ENCODE results near the gene CACNA1F. TPM values are rescaled to one million over a fixed set of nuclear protein-coding genes. Genes with fewer than 3 reads are reported as not detected.

CACNA1F gene
- total and polyA plus RNA-seq, 9 of the 15 experiments (the other 6 are each of a cell fraction or from before 2014, with no cell fraction given): under 0.01 to 0.41 (median 0.03) TPM; not detected in 3

DNA sequence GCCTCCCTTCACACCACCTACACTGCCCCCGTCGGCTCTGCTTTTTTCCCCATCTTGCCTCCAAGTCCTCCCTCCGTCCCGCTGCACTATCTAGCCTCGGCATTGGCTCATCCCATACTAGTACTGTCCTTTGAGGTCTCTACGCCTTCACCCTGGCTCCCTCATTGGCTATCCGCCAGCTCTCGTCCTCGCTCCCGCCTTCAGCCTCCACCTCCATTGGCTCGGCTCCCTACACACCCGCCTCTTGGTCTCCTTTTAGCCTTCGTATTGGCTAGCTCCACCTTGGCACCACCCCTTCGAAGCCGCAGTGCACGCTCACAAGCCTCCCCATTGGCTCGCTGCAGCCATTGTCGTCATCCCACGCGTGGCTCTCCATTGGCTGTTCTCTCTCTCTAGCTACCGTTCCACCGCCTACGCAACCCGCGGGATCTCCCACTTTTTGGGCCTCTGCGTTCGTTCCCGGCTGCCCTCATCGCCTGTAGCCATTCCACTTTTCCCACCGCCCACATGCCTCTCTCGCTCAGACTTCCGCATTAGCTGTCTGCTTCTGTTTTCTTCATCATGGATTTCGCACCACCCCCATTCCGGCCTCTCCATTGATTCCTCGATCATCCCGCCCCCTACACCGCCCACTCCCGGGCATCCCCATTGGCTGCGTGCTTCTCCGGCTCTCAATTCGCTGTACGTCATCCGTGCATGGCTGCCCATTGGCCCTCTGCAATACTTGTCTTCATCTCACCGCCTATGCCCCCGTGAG is 36.0 kb upstream of the CACNA1F start (continued):
- TF ChIP-seq, protein P1, sequence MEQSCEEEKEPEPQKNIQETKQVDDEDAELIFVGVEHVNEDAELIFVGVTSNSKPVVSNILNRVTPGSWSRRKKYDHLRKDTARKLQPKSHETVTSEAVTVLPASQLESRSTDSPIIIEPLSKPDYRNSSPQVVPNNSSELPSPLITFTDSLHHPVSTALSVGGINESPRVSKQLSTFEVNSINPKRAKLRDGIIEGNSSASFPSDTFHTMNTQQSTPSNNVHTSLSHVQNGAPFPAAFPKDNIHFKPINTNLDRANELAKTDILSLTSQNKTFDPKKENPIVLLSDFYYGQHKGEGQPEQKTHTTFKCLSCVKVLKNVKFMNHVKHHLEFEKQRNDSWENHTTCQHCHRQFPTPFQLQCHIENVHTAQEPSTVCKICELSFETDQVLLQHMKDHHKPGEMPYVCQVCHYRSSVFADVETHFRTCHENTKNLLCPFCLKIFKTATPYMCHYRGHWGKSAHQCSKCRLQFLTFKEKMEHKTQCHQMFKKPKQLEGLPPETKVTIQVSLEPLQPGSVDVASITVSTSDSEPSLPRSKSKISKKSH (CRISPR knock-in tag; IDR thresholded peaks at IDR 0.05): no peak
- TF ChIP-seq SMAD3 (CRISPR knock-in tag; conservative IDR thresholded peaks at IDR 0.05) (no peak), ZNF644 (tag; IDR thresholded peaks at IDR 0.05; ENCODE audit: low read depth) (no peak), ZNF707 (CRISPR knock-in tag; conservative IDR thresholded peaks at IDR 0.05) (no peak), LEF1 (IDR thresholded peaks at IDR 0.05) (no peak), ZNF311 (CRISPR knock-in tag; IDR thresholded peaks at IDR 0.05) (no peak), HNRNPLL (IDR thresholded peaks at IDR 0.05; ENCODE audit: low read depth, low read length, poor library complexity, severe bottlenecking) (peak; percentile 55), SP1 (CRISPR knock-in tag; IDR thresholded peaks at IDR 0.05) (peak; percentile 90), ZNF24 (IDR thresholded peaks at IDR 0.05) (no peak), KDM1A (IDR thresholded peaks at IDR 0.05) (no peak), XRCC5 (IDR thresholded peaks at IDR 0.05; ENCODE audit: low read depth, low read length) (no peak), POU5F1 (IDR thresholded peaks at IDR 0.05; ENCODE audit: borderline replicate concordance, low read depth, low read length, partially characterized antibody) (no peak)
- TF ChIP-seq, protein P2, sequence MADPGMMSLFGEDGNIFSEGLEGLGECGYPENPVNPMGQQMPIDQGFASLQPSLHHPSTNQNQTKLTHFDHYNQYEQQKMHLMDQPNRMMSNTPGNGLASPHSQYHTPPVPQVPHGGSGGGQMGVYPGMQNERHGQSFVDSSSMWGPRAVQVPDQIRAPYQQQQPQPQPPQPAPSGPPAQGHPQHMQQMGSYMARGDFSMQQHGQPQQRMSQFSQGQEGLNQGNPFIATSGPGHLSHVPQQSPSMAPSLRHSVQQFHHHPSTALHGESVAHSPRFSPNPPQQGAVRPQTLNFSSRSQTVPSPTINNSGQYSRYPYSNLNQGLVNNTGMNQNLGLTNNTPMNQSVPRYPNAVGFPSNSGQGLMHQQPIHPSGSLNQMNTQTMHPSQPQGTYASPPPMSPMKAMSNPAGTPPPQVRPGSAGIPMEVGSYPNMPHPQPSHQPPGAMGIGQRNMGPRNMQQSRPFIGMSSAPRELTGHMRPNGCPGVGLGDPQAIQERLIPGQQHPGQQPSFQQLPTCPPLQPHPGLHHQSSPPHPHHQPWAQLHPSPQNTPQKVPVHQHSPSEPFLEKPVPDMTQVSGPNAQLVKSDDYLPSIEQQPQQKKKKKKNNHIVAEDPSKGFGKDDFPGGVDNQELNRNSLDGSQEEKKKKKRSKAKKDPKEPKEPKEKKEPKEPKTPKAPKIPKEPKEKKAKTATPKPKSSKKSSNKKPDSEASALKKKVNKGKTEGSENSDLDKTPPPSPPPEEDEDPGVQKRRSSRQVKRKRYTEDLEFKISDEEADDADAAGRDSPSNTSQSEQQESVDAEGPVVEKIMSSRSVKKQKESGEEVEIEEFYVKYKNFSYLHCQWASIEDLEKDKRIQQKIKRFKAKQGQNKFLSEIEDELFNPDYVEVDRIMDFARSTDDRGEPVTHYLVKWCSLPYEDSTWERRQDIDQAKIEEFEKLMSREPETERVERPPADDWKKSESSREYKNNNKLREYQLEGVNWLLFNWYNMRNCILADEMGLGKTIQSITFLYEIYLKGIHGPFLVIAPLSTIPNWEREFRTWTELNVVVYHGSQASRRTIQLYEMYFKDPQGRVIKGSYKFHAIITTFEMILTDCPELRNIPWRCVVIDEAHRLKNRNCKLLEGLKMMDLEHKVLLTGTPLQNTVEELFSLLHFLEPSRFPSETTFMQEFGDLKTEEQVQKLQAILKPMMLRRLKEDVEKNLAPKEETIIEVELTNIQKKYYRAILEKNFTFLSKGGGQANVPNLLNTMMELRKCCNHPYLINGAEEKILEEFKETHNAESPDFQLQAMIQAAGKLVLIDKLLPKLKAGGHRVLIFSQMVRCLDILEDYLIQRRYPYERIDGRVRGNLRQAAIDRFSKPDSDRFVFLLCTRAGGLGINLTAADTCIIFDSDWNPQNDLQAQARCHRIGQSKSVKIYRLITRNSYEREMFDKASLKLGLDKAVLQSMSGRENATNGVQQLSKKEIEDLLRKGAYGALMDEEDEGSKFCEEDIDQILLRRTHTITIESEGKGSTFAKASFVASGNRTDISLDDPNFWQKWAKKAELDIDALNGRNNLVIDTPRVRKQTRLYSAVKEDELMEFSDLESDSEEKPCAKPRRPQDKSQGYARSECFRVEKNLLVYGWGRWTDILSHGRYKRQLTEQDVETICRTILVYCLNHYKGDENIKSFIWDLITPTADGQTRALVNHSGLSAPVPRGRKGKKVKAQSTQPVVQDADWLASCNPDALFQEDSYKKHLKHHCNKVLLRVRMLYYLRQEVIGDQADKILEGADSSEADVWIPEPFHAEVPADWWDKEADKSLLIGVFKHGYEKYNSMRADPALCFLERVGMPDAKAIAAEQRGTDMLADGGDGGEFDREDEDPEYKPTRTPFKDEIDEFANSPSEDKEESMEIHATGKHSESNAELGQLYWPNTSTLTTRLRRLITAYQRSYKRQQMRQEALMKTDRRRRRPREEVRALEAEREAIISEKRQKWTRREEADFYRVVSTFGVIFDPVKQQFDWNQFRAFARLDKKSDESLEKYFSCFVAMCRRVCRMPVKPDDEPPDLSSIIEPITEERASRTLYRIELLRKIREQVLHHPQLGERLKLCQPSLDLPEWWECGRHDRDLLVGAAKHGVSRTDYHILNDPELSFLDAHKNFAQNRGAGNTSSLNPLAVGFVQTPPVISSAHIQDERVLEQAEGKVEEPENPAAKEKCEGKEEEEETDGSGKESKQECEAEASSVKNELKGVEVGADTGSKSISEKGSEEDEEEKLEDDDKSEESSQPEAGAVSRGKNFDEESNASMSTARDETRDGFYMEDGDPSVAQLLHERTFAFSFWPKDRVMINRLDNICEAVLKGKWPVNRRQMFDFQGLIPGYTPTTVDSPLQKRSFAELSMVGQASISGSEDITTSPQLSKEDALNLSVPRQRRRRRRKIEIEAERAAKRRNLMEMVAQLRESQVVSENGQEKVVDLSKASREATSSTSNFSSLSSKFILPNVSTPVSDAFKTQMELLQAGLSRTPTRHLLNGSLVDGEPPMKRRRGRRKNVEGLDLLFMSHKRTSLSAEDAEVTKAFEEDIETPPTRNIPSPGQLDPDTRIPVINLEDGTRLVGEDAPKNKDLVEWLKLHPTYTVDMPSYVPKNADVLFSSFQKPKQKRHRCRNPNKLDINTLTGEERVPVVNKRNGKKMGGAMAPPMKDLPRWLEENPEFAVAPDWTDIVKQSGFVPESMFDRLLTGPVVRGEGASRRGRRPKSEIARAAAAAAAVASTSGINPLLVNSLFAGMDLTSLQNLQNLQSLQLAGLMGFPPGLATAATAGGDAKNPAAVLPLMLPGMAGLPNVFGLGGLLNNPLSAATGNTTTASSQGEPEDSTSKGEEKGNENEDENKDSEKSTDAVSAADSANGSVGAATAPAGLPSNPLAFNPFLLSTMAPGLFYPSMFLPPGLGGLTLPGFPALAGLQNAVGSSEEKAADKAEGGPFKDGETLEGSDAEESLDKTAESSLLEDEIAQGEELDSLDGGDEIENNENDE (IDR thresholded peaks at IDR 0.05; ENCODE audit: low read depth, low read length): no peak
